ENCODE results near the gene SNX6. TPM values are rescaled to one million over a fixed set of nuclear protein-coding genes. Genes with fewer than 3 reads are reported as not detected.

SNX6 gene
- polyA plus RNA-seq, 3 donors, result 46.7 to 115 (median 114) TPM

DNA sequence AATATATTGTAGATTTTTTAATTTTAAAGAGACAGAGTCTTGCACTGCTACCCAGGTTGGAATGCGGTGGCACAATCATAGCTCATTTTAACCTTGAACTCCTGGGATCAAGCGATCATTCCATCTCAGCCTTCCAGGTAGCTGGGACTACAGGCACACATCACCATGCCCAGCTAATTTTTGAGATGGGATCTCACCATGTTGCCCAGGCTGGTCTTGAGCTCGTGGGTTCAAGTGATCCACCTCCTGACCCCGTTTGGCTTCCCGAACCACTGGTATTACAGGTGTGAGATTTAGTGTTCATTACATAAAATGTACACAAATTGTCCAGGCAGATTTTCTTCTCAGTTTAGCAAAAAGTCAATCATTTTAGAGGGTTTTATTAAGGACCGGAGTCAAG is 13.6 kb downstream of the SNX6 start:
- 100% methylated on average over 2 of the region's 6 CpGs for WGBS (ENCODE audit: insufficient coverage)
- peaks cover 42 to 70% of the 10 kb centered on the region in 2 donors for H3K36me3 Mint-ChIP-seq
- H3K4me1 Mint-ChIP-seq, result peaks cover 30% of the 10 kb centered on the region
- no peak overlapping the region for H3K27ac ChIP-seq (ENCODE audit: low read depth in 1 of 2, low read length in 2 of 2)
- DNase-seq, result no peak
- H3K27ac Mint-ChIP-seq, result peak overlapping the region in 1 of 7 donors; percentile 70
- H3K36me3 ChIP-seq (replicated peaks in 1 of 2; ENCODE audit: control insufficient read depth in 1 of 2, insufficient read depth in 2 of 2, low read length in 2 of 2), result peaks cover 17 to 63% of the 10 kb centered on the region in 2 donors
- peaks cover 90% of the 10 kb centered on the region for H4K20me1 ChIP-seq (ENCODE audit: insufficient read depth, low read length)
- no peak overlapping the region for H2AFZ ChIP-seq (ENCODE audit: insufficient read depth, low read depth, low read length, poor library complexity, severe bottlenecking)
- no peaks in the 10 kb centered on the region for H3K27me3 ChIP-seq (ENCODE audit: control insufficient read depth in 2 of 2, insufficient read depth in 2 of 2, low read length in 2 of 2)
- intact Hi-C loops (cut with micrococcal nuclease), result no loop called here
- H3K79me2 ChIP-seq (ENCODE audit: insufficient read depth, low read length), result peaks cover 61% of the 10 kb centered on the region
- H3K27me3 Mint-ChIP-seq (ENCODE audit: low read depth in 3 of 3), result peaks cover 0 to 2% (median 0%) of the 10 kb centered on the region in 3 donors
- no peak overlapping the region for H3K4me3 Mint-ChIP-seq
- H3K9ac ChIP-seq (ENCODE audit: insufficient read depth, low read length, poor library complexity, severe bottlenecking), result no peak overlapping the region
- H3K4me3 ChIP-seq (replicated peaks in 1 of 3; ENCODE audit: low read depth in 2 of 3, low read length in 3 of 3), result no peak overlapping the region
- H3K4me1 ChIP-seq (ENCODE audit: control insufficient read depth in 1 of 2, insufficient read depth in 2 of 2, low read length in 2 of 2), result peaks cover 20 to 23% of the 10 kb centered on the region in 2 donors
- TF ChIP-seq, protein P1, sequence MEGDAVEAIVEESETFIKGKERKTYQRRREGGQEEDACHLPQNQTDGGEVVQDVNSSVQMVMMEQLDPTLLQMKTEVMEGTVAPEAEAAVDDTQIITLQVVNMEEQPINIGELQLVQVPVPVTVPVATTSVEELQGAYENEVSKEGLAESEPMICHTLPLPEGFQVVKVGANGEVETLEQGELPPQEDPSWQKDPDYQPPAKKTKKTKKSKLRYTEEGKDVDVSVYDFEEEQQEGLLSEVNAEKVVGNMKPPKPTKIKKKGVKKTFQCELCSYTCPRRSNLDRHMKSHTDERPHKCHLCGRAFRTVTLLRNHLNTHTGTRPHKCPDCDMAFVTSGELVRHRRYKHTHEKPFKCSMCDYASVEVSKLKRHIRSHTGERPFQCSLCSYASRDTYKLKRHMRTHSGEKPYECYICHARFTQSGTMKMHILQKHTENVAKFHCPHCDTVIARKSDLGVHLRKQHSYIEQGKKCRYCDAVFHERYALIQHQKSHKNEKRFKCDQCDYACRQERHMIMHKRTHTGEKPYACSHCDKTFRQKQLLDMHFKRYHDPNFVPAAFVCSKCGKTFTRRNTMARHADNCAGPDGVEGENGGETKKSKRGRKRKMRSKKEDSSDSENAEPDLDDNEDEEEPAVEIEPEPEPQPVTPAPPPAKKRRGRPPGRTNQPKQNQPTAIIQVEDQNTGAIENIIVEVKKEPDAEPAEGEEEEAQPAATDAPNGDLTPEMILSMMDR (IDR thresholded peaks at IDR 0.05), result no peak
- H3K9me3 ChIP-seq (replicated peaks in 1 of 2; ENCODE audit: control insufficient read depth in 1 of 2, insufficient read depth in 1 of 2, low read length in 2 of 2), result no peaks in the 10 kb centered on the region
- H3K9me3 Mint-ChIP-seq, result no peaks in the 10 kb centered on the region
- no peak overlapping the region for H3K4me2 ChIP-seq (replicated peaks; ENCODE audit: extremely low read depth, low read length, poor library complexity, severe bottlenecking)

GRCh38 chr14:34615507-34615906 is 14.4 kb downstream of the SNX6 start:
- no peak overlapping the region for H3K4me3 ChIP-seq (replicated peaks in 1 of 3; ENCODE audit: low read depth in 2 of 3, low read length in 3 of 3)
- Mint-ChIP-seq H3K4me3 (no peak overlapping the region), H3K27me3 (ENCODE audit: low read depth in 3 of 3) (peaks cover 0 to 2% (median 0%) of the 10 kb centered on the region in 3 donors), H3K4me1 (peaks cover 21% of the 10 kb centered on the region), H3K9me3 (no peaks in the 10 kb centered on the region), H3K27ac (peak overlapping the region in 2 of 7 donors; percentile 32 to 72), H3K36me3 (peaks cover 42 to 73% of the 10 kb centered on the region in 2 donors)
- no peak overlapping the region for H2AFZ ChIP-seq (ENCODE audit: insufficient read depth, low read depth, low read length, poor library complexity, severe bottlenecking)
- intact Hi-C loops (cut with micrococcal nuclease), result no loop called here
- H4K20me1 ChIP-seq (ENCODE audit: insufficient read depth, low read length), result peaks cover 89% of the 10 kb centered on the region
- no peaks in the 10 kb centered on the region for H3K27me3 ChIP-seq (ENCODE audit: control insufficient read depth in 2 of 2, insufficient read depth in 2 of 2, low read length in 2 of 2)
- TF ChIP-seq, protein P1 (IDR thresholded peaks at IDR 0.05), result no peak
- no peaks in the 10 kb centered on the region for H3K9me3 ChIP-seq (replicated peaks in 1 of 2; ENCODE audit: control insufficient read depth in 1 of 2, insufficient read depth in 1 of 2, low read length in 2 of 2)
- WGBS (ENCODE audit: insufficient coverage), result 100% methylated on average over 2 of the region's 6 CpGs
- H3K4me1 ChIP-seq (ENCODE audit: control insufficient read depth in 1 of 2, insufficient read depth in 2 of 2, low read length in 2 of 2), result peaks cover 11 to 23% of the 10 kb centered on the region in 2 donors
- no peak overlapping the region for H3K4me2 ChIP-seq (replicated peaks; ENCODE audit: extremely low read depth, low read length, poor library complexity, severe bottlenecking)
- H3K79me2 ChIP-seq (ENCODE audit: insufficient read depth, low read length), result peaks cover 60% of the 10 kb centered on the region
- no peak overlapping the region for H3K9ac ChIP-seq (ENCODE audit: insufficient read depth, low read length, poor library complexity, severe bottlenecking)
- DNase-seq, result no peak
- H3K36me3 ChIP-seq (replicated peaks in 1 of 2; ENCODE audit: control insufficient read depth in 1 of 2, insufficient read depth in 2 of 2, low read length in 2 of 2), result peaks cover 17 to 63% of the 10 kb centered on the region in 2 donors
- no peak overlapping the region for H3K27ac ChIP-seq (ENCODE audit: low read depth in 1 of 2, low read length in 2 of 2)
